Activated CD8-positive, alpha-beta memory T cell treated with anti-CD3 and anti-CD28 coated beads, Interleukin-2, amount 50 U/mL, for 48 hours (primary cell): ENCODE results near the gene STK40.
A peak's percentile ranks its signal among the peaks of the same experiment; 100 is the strongest.

ENCODE experiments used
- DNase-seq: peaks from one replicate; pipeline ENCODE4 v3.0.0-alpha.2; 2020

Gene STK40, protein sequence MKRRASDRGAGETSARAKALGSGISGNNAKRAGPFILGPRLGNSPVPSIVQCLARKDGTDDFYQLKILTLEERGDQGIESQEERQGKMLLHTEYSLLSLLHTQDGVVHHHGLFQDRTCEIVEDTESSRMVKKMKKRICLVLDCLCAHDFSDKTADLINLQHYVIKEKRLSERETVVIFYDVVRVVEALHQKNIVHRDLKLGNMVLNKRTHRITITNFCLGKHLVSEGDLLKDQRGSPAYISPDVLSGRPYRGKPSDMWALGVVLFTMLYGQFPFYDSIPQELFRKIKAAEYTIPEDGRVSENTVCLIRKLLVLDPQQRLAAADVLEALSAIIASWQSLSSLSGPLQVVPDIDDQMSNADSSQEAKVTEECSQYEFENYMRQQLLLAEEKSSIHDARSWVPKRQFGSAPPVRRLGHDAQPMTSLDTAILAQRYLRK

DNA sequence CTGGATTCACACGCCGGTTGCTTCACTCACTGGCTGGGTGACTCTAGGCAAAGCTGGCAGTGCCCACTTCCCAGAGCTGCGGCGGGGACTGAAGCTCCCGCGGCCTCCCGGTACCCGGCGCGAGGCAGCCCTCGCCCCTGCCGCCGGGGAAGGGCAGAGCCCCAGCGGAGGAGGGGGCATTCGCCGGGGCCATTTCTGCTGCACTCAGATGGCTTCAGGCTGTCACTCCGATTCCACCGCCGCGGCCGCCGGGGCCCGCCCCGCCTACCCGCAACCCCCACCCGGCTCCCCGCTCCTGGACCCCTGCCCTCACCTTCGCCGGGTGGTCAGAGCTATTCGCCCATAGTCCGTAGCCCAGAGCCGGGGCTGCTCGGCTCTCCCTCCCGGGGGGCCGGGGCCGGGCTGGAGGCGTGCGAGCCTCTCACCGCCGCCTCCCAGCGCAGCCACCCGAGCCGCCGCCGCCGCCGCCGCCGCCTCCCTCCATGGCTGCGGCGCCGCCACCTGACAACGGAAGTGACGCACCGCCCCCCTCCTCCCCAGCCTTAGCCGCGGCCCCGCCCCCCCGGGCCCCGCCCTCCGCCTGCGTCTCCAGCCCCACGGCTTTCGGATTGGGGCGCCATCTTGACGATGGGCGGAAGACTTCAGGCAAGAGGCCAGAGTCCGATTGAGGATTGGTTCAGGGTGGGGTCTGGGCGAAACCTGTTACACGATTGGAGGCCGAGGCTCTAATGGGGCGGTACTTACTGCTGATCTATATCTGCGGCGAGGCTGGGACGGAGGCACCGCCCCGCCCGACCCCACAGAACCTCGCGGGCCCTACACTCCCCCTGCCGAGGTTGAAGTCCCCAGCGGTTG, at the start of gene STK40:
TSS of gene STK40 (minus strand) at position 515 of the 855 bp plus-strand sequence. CDS start 24,592 bp downstream, outside the sequence.
- DNase-seq, result peak; percentile 97

DNA sequence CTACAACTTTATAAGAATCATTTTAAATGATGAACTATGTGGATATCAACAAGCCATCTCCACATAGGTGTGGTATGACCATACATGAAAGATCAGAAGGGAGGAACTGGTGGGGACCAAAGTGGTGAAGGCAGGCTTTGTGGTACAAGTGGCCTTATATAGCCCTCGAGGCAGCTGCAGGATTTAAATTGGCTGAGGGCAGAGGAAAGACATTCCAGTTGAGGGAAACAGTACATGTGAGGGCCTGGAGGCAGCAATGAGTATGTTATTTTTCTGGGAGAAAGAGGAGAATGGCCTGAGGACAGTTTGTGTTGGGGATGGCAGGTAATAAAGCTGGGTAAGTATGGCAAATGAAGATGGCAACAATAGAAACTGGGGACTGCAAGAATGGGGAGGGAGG, 47.4 kb upstream of the STK40 start:
- no peak for DNase-seq

DNA sequence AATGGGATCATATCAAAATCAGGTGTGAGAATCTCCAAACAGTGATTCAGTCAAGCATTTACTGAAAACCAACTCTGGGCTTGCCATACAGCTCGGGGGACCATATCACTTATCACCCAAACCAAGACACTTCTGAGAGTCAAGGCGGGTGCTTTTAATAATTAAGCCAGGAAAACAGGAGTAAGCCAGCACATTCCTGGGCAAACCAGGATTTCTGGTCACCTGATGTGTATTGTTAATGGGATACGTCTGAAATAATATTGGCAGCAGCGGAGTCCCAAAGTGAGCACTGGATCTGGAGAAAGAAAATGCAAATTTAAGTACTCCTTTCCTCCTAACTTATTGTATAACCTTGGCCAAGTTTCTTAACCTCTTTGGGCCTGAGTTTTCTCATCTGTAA, 46.9 kb upstream of the STK40 start:
- DNase-seq, result no peak

DNA sequence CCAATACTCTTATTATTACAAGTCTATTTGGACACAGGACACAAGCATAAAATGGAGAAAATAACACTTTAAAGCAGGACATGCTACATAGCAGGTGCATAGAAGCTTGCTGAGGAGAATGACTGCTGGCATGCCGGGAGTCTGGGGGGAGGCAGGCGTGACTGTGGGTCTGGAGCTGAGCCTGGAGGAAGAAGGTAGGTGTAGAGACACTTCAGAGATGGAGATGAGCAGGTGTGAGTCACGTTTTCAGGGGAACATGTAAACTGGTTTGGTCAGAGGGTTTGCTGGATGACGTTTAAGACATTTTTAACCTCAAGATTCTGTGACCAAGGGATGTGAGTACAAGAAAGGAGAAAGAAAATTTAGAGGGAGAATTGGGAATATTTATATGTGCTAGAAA, 40.1 kb upstream of the STK40 start:
- no peak for DNase-seq

DNA sequence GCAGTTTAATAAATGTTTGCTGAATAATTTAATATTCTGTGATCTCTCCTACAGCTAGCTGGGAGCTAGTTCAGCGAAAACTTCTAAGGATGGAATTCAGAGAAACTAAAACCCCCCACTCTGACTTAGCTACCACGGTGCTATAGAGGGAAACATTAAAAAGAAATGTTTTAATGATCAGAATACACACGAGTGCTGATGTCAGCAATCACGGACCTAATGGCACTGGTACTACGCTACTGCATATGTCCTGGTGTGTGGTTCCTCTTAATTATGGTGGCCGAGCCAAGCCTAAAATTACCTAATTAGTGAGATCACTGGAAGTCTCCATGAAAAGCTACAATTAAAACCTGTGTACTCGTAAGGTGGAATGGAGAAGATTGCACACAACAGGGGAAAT, 35.9 kb upstream of the STK40 start:
- DNase-seq, result no peak

DNA sequence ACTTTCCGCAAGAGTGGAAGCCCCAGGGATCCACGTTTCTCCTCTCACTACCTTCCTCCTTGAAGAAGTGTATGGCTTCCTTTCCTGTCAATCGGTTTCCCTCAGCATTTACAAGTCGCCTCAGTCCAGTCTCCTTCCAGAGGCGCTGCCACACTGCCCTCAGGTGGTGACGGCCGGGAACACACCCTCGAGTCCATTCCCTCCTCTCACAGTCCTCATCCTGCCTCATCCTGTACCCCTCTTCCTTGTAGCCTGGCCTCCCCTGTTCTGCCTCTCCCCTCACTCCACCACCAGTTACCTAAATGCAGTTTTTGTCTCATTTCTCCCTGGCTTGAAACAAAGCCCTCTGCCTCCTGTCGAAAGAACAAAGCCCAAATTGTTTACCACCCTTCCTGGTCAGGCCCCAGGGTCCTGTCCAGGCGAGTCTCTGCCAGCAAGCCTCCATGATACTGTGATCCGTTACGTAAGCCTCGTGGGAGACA, 35.2 kb upstream of the STK40 start:
- peak; percentile 98 for DNase-seq

DNA sequence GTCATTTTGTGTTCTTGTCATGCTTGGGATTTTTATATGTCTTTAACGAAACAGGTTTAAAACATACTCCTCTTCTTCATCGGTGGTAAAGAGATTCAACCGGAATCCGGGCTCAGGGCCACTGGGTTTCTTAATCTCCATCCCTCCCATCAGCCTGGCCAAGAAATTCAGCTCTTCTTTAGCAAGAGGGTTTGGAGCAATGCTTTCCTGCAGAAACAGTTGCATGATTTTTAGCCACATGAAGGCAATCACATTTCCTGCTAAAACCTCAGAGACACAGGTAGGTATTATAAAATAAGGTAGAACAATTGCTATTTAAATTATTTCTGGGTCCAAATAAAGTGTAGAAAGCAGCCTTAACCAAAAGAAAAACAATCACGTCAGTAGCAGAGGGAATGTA, 34.7 kb upstream of the STK40 start:
- DNase-seq, result no peak

DNA sequence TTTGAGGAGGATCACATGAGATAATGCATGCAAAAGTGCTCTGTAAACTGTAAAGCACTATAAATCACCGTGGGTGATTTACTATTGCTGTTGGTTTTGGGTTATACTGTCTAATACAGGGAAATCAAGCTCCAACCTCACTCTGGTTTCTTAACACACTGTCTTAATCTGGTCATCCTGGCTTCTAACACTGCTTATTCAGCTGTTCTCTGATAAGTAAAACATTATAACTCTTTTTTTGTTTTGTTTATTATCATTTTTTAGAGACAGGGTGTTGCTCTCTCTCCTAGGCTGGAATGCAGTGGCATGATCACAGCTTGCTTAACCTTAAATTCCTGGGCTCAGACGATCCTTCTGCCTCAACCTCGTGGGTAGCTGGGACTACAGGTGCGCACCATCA, 33.8 kb upstream of the STK40 start:
- no peak for DNase-seq

DNA sequence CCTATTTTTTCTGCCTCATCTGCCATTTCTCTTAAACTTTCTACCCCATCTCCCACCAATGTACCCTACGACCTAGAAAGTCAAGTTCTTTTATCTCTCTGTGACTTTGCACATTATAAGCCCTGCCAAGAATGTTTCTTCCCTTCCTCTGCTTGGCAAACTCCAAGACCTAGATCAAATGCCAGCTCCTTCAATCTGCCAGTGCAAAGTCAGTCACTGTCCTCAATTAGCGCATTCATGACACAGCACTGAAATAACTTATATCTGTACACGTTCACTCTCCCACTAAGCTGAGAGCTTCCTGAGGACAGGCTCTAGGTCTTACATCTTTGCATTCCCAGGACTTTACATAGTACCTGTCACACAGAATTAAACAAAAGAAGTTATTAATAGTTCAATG, 33.4 kb upstream of the STK40 start:
- DNase-seq, result no peak

DNA sequence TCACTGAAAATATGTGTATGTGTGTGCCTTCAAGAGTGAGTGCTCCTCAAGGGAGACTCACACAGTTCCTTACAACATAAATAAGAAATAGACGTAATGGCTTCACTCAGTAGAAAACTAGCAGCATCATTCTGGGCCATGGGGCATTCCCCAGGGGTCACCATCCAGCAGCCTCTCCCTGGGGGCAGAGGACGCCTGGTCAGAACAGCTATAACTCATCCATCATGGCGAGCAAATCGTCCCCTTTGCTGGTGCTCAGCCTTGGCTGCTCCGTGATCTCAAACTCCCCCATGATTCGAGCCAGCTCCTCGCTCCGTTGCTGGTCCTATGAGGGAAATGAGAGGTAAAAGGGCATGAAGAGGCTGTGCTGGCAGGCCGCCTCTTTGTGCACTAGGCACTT, 32.2 kb upstream of the STK40 start:
- no peak for DNase-seq

DNA sequence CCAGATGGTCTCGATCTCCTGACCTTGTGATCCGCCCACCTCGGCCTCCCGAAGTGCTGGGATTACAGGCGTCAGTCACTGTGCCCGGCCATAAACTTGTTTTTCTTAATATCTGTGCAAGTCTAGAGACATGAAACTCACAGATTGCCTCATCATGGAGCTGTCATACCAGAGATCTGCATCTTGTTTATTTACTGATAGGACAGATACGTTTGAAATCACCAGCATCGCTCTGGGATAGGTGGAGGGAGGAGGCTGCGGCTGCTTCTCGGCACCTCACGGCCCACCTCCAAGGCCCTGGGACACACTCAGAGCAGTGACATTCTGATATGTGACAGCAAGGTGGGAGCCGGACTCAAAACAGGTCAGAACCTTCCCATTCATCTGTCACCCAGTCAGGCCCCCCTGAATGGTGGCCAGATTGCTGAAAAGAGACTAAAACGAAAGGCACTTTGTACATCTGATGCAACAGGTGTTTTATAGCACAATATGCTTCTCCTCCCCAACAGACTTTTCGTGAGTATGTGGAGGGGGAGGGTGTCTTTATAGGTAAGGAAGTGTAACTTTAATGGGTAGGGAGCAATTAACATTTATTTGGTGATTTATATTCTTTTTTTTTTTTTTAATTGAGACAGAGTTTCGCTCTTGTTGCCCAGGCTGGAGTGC, 30.1 kb upstream of the STK40 start:
- no peak for DNase-seq

DNA sequence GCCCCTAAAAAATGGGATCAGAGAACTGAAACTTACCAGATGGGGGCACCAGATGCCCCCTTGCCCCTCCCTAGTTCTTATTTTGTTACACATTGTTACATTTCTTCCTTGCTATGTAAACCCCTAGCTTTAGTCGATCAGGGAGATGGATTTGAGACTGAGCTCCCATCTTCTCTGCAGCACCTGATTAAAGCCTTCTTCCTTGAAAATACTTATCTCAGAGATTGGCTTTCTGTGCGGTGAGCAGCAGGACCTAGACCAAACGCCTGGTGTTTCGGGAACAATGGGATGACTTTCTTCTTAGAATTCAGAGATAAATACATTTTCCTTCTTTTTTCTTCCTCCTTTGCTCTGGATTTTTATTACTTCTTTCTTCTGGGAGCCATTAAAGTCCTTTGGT, 28.7 kb upstream of the STK40 start:
- no peak for DNase-seq

DNA sequence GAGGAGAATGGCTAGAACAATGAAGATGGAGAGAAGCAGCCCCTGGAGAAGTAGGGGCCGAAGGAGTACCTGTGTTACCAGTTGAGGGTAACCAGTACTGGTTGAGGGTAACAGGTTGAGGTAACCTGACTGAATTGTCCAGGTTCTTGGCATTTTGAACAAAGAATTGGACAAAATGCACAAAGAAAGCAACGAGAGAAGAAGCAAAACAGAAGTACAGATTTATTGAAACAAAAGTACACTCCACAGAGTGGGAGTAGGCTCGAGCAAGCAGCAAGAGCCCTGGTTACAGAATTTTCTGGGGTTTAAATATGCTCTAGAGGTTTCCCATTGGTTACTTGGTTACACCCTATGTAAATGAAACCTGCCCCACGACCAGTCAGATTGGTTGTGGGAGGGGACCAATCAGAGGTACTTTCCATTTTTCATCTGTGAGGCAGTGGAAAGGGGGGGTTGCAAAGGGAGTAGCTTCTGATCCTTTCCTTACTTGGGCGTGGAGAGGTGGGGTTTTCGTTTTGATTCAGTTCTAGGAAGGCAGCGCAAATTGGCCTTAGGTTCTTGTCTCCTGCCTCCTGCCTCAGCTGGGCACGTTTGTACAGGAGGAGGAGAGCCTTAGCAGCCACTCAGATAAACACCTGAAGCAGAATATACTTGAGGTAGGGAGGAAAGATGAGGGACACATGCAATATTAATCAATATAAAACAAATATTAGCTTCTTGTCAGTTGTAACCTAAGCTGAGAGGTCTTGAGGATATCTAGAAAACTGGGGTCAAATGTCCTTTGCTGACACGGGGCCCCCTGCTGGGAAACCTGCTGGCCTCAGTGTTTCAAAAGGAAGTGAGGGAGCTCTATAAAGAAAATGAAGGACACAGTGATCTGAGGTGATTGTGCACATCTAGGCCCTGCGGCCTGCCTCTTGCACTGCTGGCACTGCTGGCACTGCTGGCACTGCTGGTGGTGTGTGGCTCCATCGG, 26.2 kb upstream of the STK40 start:
- peak; percentile 57 for DNase-seq

DNA sequence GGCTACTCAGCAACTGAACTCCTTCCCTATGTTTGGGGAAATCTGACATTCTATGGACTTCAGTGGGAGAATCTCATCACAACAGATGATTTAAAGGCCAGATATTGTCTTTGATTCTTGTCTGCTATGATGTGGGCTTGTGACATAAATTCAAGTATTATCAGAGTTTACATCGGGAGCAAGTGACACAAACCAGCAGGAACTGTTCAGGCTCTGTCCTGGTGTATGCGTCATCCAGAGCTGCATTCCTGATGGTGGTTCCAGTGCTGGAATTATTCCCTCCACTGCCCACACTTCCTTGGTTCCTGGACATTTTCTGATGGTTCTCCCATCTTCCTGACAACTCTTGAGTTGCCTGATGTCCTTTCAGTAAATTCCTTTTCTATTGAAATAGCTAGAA, 22.8 kb upstream of the STK40 start:
- DNase-seq, result no peak

DNA sequence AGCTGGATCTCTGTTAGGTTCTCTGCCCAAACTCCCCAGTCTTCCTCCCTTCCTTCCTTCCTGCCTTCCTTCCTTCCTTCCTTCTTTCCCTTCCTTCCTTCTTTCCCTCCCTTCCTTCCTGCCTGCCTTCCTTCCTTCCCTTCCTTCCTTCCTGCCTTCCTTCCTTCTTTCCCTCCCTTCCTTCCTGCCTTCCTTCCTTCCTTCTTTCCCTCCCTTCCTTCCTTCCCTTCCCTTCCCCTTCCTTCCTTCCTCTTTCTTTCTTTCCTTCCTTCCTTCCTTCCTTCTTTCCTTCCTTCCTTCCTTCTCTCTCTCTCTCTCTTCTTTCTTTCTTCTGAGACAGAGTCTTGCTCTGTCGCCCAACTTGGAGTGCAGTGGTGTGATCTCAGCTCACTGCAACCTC, 20.7 kb upstream of the STK40 start:
- no peak for DNase-seq

DNA sequence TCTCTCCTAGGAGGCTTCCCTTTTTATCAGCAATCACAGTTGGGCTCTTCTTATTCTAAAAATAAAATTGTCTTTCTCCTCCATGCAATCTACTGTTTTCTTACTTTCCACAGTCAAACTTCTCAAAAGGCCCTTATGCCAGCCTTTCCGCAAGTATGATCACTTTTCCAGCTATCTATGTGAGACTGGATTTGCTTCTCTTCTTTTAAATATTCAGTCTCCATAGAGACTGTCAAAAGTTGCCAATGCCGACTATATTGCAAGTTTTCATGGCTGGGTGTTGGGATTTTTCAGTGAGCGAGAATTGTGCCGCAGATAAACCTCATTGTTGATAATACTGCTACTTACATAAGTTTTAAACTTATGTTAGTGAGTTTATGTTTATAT, 16.8 kb upstream of the STK40 start:
- no peak for DNase-seq

DNA sequence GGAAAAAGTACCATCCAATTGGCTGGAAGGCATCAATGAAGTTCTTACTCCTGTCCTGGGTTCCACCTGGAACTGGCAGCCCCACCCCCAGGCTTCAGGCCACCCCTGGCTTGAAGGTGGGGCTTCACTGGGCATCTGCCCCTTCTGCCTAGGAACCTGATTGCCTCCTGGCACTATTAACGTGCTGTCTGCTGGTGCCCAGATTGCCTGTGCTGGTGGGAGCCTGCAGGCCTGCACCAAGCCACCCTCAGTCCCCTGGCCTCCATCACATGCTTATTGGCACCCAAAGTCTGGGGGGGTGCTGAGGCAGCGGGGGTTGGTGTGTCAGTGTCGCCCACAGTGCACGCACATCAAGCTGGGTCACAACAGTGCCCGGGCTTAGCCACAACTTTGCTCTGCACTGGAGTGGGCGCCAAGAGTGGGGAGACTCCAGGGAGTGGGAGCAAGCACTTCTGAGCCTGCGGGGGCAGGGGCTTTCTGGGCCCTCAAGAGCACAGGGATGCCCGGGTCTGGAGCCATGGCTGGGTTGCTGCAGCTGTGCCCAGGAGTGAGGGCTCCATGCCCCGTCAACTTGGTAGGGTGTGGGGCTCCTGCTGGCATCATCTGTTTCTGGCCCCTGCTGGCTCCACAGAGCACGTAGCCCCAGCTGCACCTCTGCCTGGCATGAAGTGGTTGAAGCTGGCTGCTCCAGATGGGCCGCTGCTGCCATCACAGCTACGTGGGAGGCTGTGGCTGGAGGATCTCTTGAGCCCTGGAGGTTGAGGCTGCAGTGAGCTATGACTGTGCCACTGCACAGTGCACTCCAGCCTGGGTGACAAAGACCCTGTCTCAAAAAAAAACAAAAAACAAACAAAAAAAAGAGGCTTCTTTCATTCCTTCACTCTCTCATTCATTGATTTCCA, 16.1 kb upstream of the STK40 start:
- no peak for DNase-seq

DNA sequence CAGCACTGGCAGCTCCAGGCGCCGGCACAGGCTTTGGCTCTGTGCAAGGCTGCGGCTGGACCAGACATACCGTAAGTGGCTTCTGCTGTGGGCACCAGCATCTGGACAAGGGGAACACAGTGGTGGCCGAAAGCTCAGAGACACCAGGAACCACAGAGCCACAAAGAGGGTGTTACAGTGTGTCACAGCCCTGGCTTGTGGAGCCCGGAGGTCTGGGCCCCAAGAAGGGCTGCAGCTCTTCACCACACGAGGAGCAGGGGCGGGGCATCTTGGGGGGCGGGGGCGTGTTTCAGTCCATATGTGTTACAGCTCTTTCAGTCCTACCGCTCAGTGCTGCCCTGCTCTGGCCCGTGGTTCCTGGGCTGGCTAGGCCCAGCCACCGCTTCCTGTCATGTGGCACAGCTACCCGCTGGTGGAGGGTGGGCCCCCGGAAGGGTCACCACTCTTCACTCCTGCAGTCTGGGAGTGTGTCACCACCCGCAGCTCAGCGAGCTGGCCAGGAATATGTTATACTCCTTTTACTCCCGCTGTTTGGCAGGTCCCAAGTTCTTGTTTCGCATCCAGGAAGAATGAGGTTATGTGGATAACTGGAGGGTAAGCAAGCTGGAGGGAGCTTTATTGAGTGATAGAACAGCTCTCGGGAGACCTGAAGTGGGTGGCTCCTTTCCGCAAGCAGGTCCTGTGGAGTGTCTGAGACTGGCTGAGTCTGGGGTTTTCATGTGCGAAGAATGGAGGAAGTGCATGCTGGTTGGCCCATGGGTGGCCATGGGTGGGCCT, 15.3 kb upstream of the STK40 start:
- DNase-seq, result peak; percentile 78

DNA sequence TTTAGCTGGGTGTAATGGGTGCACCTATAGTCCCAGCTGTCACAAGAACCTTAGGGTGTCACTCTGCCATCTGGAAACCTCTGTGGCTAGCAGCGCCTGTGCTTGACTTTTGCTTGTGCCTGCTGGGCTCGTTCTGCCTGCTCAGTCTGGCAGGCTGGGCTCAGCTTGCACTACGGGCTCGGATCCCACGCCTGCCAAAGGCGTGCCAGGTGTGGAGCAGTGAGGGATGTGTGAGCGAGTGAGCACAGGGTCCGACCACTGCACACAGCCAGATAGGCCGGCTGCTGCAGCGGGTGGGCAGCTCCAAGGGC, 14.7 kb upstream of the STK40 start:
- DNase-seq, result no peak

DNA sequence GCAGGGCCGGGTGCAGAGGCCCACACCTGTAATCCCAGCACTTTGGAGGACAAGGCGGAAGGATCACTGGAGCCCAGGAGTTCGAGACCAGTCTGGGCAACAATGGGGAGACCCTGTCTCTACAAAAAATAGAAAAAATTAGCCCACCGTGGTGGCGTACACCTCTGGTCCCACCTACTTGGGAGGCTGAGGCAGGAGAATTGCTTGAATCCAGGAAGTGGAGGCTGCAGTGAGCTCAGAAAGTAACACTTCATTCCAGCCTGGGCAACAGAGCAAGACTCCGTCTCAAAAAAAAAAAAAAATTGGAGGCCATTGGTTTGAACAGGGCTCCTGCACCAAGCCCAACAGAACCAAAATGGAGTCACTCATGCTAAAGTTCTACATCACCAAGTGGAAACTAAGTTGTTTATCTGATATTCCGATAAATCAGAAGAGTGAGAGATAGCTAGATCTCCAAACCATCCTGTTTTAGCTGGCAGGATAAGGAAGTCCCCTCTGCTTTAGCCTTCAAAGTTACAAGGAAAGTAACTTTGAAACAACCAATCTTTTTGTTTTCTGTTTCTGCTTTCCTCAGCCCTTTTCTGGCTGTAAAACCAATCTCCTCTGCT, 12.8 kb upstream of the STK40 start:
- DNase-seq, result no peak
